Measurements from ENCODE around the gene ABTB2.

- TF ChIP-seq POLR2AphosphoS5 (IDR thresholded peaks at IDR 0.05; ENCODE audit: low read depth, low read length), result no peak
- no peak for TF ChIP-seq TAF1 (IDR thresholded peaks at IDR 0.05; ENCODE audit: borderline replicate concordance, insufficient read depth, low read length)
- no peak for TF ChIP-seq REST (IDR thresholded peaks at IDR 0.05; ENCODE audit: insufficient read depth in 1 of 2, low read depth in 2 of 2, low read length in 2 of 2)
These were observed 138.5 kb downstream of the ABTB2 start for GRCh38 chr11:34219279-34219678.

Measured in PFSK-1 (cell line).